Transverse colon (tissue), 4 donors: ENCODE results near the gene PTPRZ1.

Experiments used
- CTCF ChIP-seq, 5 experiments: fragments of 200-600 bp in 3 of 5; fragments of 450-650 bp in 2 of 5; sonication (generic) in 3 of 5; IDR thresholded peaks; 1 replicate in 2 of 5; 2 replicates in 3 of 5; pipeline ENCODE4 v1.5.1; 2016 to 2017; ENCODE audit warnings: antibody characterized with exemption in 5 of 5, inconsistent platforms in 3 of 5, mild to moderate bottlenecking in 2 of 5, moderate library complexity in 1 of 5
- EP300 ChIP-seq: sonication (generic); formaldehyde crosslinking; IDR thresholded peaks from one replicate; pipeline ENCODE4 v1.6.1; 2017; ENCODE audit warnings: antibody characterized with exemption, low read depth
- POLR2AphosphoS5 ChIP-seq, 3 donors: sonication (generic); formaldehyde crosslinking; IDR thresholded peaks; one replicate each; pipeline ENCODE4 v1.6.1; 2016; ENCODE audit warnings: antibody characterized with exemption in 3 of 3

- TF ChIP-seq POLR2AphosphoS5 (IDR thresholded peaks at IDR 0.05): no peak
- TF ChIP-seq CTCF (IDR thresholded peaks at IDR 0.05): no peak
- TF ChIP-seq EP300: no peak
Measured at GRCh38 chr7:121931149-121931902, 58.4 kb downstream of the PTPRZ1 start.
